SK-MEL-5 (cell line): Measurements from ENCODE around the gene TAF6. TPM values are rescaled to one million over a fixed set of nuclear protein-coding genes. Genes with fewer than 3 reads are reported as not detected.

Experiments
- DNase-seq: peaks from one replicate; pipeline ENCODE4 v3.0.0-alpha.2; 2016; ENCODE audit warnings: low read depth, low spot score
- in situ Hi-C: cut with HindIII; loops from 2 replicates; pipeline ENCODE4 v1.10.0; 2016; ENCODE audit warnings: low sequenced_read_pairs, high pct_unique_total_duplicates, low pct_unique_long_range_greater_than_20kb
- total RNA-seq: library from RNA; depleted of rRNA; stranded (reverse); fragments of >200 nt; shearing (Covaris generic); gene quantifications from 2 replicates; pipeline ENCODE4 v1.2.3, GENCODE V29; 2014

TAF6 gene
- total RNA-seq, 1 experiment from 2014 or later, result 27.3 TPM

DNA sequence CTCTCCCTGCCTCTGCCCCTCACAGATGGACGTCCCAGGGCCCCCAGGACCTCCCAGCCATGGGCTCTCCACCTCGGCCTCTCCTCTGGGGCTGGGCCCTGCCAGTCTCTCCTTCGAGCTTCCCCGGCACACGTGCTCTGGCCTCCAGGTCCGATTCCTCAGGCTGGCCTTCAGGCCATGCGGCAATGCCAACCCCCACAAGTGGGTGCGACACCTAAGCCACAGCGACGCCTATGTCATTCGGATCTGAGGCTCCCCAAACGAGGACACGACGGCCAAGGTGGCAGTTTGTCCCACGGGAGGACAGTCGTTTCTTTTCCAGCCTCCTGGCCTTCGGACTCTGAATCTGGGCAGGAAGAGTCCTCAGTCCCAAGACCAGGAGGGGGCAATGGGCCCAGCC is 12.5 kb downstream of the TAF6 start:
- no peak for DNase-seq
- in situ Hi-C loops, result no loop called here

DNA sequence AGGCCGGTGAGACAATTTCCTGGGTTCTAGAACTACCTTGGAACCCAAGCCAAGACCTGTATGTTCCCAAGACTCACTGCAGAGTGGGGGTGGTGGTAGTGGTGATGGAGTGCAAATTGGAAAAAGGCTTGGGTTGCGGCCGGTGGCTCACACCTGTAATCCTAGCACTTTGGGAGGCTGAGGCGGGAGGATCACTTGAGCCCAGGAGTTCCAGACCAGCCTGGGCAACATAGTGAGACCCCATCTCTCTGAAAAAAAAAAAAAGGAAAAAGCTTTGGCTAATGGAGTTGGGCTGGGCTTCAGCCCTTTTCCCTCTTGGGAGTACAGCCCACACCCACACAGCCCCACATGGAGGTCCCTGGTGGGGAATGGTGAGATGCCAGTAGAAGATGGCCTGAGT is 13.6 kb downstream of the TAF6 start:
- in situ Hi-C loops, result no loop called here
- no peak for DNase-seq

DNA sequence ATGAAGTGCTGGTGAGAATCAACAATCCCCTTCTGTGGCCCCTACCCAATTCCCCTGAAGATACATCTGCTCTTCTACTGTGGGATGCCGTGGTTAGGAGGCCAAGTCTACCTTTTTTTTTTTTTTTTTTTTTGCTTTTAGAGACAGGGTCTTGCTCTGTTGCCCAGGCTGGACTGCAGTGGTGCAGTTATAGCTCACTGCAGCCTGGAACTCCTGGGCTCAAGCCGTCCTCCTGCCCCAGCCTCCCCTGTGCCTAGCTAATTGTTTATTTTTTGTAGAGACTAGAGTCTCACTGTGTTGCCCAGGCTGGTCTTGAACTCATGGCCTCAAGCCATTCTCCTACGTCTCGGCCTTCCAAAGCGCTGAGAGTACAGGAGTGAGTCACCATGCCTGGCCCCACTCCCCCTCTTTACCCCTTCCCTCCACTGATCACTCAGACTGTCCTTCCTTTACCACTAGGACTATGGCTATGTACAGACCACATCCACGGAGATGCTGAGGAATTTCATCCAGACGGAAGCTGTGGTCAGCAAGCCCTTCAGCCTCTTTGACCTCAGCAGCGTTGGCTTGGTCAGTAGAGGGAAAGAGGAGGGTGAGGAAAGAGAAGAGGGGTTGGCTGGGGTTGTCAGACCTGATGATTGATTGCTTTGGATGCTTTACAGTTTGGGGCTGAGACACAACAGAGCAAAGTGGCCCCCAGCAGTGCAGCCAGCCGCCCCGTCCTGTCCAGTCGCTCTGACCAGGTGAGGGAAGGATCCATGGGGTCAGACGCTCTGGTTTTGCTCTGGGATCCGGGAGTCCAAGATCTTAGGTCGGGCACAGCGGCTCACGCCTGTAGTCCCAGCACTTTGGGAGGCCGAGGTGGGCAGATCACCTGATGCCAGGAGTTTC is 16.0 kb downstream of the TAF6 start:
- in situ Hi-C loops, result no loop called here
- no peak for DNase-seq

- DNase-seq, result peak; percentile 100
- in situ Hi-C loops, result no loop called here
These were observed 17.9 kb downstream of the TAF6 start, which contains the start of the genes AP4M1 and MCM7 for GRCh38 chr7:100101016-100101862. AP4M1 (plus strand) TSS chr7:100101643; CDS start chr7:100101715, 72 bp downstream. MCM7 (minus strand) TSS chr7:100101397; CDS start chr7:100101294, 103 bp downstream.

- in situ Hi-C loops, result no loop called here
These were observed 18.6 kb downstream of the TAF6 start for GRCh38 chr7:100100420-100101015.

GRCh38 chr7:100099452-100099851 is 19.7 kb downstream of the TAF6 start:
- no peak for DNase-seq

More at GRCh38 chr7:100100420-100101015, 18.6 kb downstream of the TAF6 start:
- DNase-seq, result peak; percentile 97

GRCh38 chr7:100098913-100099312 is 20.2 kb downstream of the TAF6 start:
- DNase-seq, result no peak
- in situ Hi-C loops, result no loop called here

More at GRCh38 chr7:100099452-100099851, 19.7 kb downstream of the TAF6 start:
- in situ Hi-C loops, result no loop called here

GRCh38 chr7:100095704-100096103 is 23.5 kb downstream of the TAF6 start:
- in situ Hi-C loops, result no loop called here
- no peak for DNase-seq

- no peak for DNase-seq
- in situ Hi-C loops, result no loop called here
These were observed 23.9 kb downstream of the TAF6 start for GRCh38 chr7:100095289-100095688.

GRCh38 chr7:100093925-100094486 is 25.2 kb downstream of the TAF6 start:
- in situ Hi-C loops, result no loop called here
- DNase-seq, result no peak

DNA sequence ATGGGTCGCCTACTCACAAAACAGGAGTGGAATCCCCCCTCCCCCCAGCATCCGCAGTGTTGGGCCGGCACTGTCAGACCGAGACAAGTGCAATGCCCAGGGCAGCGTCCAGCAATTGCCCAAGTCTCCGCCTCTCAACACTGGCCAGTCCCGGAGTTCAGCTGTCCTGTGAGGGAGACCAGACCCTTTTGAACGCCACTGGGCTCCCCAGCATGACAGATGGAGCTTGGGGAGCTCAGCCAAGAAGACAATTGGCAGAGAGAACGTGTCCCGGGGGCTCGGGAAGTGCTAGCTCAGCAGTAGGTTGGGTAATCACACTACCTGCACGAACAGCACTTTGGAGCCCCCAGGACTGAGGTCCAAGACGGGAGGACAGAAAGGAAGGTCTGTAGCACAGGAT is 25.7 kb downstream of the TAF6 start:
- in situ Hi-C loops, result no loop called here
- no peak for DNase-seq

DNA sequence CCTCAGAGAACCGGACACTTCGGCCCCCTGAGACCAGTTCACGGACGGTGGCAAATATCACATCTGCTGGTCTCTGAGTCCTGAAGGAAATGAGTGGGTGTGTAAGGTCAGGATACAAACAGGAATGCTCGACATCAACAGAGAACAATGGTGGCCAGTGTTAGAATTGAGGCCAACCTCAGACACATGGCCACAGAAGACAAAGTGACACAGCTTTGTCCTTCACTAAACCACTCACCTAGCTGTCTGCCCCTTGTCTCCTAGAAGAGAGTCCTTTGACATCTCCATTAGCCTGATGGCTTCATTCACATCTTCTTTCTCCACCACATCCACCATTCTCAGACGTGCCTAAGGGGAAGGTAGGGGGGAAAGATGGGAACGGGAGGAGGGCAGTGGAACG is 26.1 kb downstream of the TAF6 start:
- in situ Hi-C loops, result no loop called here
- DNase-seq, result peak; percentile 34

DNA sequence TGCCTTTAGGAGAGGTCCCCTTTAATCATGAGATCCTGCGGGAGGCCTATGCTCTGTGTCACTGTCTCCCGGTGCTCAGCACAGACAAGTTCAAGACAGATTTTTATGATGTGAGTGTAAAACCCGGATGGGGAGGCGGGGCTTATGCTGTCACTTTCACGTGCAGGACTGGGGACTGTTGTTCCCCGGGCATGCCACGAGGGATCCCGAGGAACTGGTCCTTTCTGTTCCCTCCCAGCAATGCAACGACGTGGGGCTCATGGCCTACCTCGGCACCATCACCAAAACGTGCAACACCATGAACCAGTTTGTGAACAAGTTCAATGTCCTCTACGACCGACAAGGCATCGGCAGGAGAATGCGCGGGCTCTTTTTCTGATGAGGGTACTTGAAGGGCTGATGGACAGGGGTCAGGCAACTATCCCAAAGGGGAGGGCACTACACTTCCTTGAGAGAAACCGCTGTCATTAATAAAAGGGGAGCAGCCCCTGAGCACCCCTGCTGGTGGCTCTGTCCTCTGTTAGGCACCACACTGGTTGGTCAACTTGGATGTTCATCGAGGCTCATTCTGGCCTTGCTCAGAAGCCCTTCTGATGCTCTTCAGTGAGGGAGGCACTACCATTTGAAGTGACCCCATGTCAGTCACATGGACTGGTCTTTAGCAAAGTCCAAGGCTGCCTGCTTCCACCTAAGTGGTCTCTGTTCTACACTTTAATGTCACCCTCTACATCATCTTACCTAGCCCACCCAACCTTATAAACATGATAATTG is 27.6 kb downstream of the TAF6 start:
- DNase-seq, result peak; percentile 34
- in situ Hi-C loops, result no loop called here

DNA sequence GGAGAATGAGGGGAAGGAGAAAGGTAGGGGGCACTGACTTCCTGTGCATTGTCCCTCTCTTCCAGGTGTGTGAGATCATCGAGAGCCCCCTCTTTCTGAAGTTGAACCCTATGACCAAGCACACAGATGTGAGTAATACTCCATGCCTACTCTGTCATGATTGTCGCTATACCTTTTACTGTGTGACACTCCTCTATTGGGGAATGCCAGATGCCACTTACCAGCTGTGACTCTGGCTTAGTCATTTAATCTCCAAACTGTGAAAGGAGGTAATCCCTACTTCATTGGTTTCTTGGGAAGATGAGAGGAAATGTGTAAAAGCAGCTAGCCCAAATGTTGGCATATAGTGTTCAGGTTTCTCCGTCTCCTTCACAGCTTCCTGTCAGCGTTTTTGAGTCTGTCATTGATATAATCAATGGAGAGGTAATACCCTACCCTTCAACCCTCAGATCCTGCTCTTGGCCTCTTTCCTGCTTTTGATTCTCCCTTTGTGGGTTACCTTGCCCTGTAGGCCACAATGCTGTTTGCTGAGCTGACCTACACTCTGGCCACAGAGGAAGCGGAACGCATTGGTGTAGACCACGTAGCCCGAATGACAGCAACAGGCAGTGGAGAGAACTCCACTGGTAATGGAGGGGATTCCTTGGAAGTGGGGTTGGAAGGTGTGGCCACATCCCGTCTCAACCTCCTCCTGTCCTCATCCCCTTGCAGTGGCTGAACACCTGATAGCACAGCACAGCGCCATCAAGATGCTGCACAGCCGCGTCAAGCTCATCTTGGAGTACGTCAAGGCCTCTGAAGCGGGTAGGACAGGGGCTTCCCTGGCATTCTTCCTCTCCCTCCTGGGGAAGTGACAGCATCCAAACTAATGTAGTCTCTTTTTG is 28.4 kb downstream of the TAF6 start:
- in situ Hi-C loops, result no loop called here

DNA sequence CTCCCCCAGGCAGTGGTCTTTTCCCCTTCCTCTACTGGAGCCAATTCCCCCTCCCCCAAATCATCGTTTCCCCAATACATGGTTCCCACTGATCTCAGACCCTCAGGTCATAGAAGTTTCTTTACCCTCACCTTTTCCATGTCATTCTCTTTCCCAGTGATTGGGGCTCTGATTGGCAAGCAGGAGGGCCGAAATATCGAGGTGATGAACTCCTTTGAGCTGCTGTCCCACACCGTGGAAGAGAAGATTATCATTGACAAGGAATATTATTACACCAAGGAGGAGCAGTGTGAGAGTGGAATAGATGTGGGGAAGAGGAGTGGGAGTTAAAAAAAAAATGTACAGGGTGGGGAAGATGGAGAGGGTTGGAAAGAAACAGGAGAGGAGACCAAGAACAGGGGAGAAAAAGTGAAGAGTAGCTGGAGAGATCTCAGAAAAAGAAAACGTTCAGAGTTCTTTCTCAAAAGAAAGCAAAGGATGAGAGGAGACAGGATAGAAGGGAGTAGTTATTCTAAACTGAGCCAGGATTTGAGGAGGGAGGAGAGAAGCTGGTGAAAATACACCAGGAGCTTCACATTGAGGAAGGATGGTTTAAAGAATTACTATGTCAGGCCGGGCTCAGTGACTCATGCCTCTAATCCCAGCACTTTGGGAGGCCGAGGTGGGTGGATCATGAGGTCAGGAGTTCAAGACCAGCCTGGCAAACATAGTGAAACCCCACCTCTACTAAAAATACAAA is 29.5 kb downstream of the TAF6 start:
- in situ Hi-C loops, result no loop called here
- no peak for DNase-seq

More for the DNA sequence above, 28.4 kb downstream of the TAF6 start:
- no peak for DNase-seq
